Measurements from ENCODE around the gene VSIG2.
"Not testable (repeated sequence)": the region's sequence is repeated elsewhere in the genome, so short reads cannot be mapped to it uniquely, and the experiment has no call there.

VSIG2 gene, protein sequence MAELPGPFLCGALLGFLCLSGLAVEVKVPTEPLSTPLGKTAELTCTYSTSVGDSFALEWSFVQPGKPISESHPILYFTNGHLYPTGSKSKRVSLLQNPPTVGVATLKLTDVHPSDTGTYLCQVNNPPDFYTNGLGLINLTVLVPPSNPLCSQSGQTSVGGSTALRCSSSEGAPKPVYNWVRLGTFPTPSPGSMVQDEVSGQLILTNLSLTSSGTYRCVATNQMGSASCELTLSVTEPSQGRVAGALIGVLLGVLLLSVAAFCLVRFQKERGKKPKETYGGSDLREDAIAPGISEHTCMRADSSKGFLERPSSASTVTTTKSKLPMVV

DNA sequence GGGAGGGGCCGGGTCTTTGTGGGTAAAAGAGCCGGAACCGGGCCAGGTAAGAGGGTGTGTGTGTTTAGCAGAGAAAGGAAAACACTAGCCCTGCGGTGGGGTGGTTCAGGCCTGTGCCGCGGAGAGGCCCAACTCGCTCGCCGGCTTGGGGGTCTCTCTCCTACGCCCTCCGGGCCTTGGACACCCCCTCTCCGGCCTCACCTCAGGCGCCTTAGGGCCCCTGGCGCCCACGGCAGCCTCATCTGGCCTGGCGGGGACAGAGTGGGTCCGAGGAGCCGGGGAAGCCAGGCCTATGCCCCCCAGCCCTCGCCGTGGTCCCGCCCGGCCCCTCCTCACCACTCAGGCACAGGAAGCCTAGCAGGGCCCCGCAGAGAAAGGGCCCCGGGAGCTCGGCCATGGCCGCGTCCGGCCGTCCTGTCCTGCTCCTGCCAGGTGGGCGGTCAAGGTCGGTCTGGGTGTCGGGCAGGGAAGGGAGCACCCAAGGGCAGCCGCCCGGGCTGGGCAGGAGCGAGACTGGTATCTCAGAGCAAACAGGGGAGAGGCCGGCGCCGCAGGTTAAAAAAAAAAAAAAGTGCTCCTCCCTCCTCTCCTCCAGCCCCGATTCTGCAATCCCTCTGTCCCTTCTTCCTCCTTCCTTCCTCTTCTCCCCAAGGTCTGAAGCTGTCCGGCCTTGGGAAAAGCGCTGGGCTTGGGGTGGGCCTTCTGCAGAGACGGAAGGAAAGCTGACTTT lies at the start of gene VSIG2:
Gene VSIG2 (minus strand): TSS at position 515 of the 730 bp plus-strand sequence. CDS start 118 bp downstream, at position 397.
- no peak for DNase-seq

DNA sequence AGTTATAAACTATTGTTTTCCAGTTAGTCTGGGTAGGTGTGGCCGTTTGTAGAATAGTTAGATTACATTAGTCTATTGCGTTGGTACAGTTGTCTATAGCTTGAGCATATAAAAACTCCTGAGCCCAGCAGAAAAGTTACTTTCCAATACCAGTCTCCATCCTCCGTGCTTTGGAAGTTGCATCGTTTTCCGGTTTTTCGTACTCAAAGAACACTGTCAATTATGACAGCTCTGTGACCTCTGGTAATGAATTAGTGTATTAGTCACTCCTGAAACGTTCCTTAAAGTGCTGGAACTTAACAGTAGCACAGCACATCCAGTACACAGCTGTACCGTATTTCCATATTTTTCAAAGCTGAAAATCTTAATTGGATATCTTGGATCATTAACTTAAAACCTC lies 49.0 kb upstream of the VSIG2 start:
- DNase-seq = no peak

DNA sequence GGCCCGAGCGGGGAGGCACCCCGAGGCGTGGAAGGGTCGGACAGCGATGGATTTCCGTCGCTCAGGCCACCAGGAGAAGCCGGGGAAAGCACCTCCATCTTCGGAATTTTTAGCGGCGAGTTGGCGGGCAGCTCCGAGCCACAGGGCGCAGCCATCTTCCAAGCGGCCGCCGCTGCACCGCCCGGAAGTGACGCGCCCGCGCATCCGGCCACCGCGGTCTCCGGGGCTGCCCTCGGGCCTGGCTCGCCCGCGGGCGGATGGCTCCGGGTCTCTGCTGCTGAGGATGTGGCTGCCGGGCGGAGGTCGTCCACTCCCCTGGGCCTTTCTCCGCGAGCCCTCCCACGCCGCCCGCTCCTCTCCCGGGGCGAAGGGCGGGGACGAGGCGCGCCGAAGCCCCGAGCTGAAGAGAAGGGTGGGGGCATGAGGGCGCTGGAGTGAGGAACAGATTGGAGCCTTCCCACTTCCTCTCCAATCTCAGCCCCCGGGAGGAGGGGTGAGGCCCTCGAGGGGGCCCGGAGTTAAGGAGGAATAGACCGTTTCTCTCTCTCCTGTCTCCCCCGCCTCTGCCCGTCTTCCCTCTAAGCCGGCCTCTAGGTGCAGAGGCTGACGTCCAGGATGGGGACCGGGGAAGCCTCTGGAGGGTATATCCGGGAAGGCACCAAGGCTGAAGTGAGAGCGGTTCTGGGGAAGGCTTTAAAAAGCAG lies 48.3 kb upstream of the VSIG2 start, which contains the start of gene MSANTD2:
Gene MSANTD2 (minus strand): TSS at position 181 of the 704 bp plus-strand sequence. CDS start 26 bp downstream, at position 155.
- no peak for DNase-seq

DNA sequence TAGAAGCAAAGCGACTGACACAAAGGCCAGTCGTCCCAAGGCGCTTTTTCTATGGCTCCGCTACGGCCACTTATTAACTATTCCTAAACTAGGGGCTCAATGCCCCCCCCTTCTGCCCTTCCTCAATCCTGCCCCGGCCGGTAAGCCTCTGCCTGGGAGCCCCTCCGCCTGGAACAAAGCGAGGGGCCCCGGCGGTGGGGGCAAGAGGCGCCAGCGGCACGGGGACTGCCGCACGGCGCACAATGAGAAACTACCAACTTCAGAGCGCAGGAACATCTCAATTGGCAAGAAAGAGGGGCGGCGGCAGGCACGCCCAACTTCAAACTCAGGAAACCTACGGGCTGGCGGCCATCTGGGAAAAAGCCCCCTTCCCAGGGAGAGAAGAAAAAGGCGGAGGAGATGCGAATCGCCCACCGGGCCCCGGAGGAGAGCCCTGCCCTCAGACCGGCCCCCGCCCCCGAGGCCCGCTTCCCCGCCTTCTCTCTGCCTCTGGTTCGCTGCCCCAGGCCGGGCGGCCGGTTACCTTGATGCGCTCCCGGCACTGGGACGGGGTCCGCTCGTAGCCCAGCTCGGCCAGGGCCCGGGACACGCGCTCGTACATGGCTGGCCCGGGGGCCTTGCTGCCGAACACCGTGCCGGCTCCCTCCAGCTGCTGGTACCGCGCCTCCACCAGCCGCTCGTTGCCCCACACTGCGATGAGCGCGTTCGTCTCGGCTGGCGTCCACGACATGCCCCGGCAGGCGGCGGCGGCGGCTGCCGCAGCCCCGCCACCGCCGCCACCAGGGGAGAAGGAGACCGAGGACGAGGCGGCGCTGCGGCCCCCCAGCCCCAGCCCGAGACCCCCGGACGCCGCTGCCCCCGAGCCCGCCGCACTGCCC lies 47.5 kb upstream of the VSIG2 start:
- DNase-seq = no peak

DNA sequence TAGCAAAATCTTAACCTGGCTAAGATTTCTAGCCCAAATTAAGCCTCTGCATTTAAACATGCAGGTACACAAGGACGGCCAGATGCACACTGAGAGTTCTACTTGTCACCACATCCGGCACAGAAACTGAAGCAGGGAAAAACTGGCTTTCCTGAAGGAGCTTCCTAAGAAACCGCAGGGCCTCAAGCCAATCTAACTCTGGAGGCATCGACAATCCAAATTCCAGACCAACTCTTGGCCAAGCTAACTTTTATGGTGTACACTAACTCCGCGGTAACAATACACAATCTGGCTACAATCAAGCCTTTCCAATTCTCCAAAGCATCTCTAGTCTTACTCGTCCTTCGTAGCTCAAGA lies 46.9 kb upstream of the VSIG2 start:
- DNase-seq = no peak

DNA sequence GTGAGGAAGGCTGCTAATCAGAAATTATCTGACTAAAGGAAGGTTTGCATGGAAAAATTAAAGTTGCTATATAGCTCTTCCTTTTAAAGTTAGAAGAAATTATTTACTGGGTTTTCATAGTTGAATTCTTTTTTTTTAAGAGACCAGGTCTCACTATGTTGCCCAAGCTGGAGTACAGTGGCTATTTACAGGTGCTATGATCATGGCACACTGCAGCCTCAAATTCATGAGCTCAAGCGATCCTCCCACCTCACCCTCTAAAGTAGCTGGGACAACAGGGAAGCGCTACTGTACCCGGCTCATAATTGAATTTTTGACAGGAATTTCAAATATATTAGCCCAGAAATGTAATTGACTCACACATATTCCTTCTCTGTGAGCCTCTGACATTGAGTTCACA lies 44.3 kb upstream of the VSIG2 start:
- no peak for DNase-seq

DNA sequence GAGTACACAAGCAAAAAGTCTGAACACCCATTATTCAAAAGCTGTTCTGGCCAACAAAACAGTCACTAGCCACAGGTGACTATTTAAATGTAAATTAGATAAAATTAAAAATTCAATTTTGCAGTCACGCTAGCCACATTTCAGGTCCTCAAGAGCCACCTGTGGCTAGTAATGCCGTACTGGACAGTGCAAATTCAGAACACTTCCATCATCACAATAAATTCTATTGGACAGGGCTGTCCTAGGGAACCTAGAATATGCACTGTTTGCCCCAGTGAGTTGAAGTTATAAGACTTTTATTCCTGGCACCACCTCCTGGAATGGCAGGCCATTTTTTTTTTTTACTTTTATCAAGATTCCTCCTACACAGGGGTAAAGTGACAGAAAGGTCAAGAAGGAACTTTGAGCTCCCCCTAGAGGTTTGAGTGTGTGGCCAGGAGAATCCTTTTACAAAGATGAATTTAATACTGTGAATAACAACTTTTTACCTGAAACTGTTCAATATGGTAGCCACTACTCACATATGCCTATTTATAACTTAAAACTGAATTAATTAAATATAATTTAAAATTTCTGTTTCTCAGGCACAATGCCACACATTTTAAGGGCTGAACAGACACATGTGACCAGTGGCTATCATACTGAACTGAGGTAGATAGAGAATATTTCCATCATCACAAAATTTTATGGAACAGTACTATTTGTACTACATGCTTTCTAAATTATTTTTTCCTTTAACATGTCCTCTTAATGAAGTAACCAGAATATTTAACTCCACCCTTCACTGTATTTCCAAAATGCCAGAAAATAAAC lies 41.6 kb upstream of the VSIG2 start:
- no peak for DNase-seq

DNA sequence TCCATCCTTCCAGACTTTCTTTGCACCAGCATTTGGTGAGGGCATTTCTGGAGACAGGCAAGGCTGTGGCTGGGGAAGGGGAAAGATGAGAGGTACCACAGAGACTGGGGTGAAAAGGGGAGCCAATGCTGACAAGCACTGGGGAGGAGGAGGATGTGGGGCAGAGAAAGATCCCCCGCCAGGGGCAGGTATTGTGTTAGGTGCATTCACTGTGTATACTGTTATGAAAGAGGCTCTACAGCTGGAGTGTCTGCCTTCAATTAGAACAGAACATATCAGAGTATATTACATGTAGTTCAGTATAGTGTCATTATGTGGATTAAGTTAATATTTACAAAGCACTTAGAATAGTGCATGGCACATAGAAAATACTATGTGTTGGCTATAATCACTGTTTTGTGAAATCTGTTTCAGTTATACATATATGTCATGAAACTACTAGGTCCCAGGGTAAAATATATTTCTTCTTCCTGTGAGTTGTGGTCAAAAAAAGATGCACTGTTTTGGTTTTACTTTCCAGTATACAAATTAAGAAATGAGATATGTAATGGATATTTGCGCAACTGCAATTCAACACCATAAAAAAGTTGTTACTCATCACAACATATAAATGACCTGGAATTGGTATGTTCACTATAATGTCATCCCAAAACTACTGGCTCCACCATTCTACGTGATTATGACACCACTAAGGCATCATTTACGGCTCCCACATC lies 39.7 kb upstream of the VSIG2 start:
- no peak for DNase-seq

DNA sequence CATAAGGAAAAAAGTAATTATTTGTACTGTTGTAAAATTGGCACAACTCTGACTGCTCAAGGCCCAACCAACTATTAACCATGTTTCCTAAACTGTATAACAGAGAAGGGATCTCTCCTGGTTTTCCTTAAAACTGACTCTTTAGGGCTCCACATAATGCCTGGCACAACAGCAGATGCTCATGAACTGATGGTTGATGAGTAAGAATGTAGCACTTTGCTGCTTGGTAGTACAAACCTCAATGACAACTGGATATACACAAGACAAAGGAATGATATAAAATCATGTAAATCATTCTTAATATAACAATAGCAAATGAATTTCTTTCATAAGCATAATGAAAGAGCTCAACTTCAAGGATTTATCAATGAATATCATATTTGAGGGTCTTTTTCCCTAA lies 36.5 kb upstream of the VSIG2 start:
- no peak for DNase-seq

DNA sequence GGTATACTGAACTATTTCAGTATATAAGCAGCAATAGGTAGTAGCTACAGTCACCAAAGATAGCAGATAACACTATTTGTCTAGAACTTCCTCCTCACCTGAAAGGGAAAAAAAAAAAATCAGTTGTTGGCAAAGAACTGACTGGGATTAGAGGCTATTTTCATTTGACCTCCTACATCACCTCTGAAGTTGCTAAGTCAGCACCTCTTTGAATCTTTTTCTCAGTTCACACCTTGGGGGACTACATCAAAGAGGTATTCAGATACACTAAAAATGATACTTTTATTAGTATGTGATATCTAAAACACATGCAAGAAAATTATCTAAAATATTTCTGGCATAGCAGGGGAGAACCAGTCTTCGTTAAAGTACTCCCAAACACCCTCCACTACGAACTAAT lies 32.0 kb upstream of the VSIG2 start:
- no peak for DNase-seq

DNA sequence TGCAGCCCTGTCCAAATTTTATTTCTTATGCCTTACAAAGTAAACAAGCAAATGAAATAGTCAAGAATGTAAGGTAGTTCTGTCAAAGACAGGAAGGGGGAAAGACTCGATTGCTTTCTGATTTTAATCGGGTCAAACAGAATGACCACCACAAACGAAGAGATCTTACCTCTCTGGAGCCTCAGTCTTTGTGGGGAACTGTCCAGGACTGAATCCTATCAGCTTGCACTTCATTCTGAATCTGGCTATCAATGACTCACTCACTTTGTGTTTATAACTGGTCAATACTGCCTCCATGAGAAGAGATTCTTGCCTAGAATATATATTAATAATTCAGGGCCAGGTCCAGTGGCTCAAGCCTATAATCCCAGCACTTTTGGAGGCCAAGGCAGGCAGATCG lies 30.9 kb upstream of the VSIG2 start:
- no peak for DNase-seq

DNA sequence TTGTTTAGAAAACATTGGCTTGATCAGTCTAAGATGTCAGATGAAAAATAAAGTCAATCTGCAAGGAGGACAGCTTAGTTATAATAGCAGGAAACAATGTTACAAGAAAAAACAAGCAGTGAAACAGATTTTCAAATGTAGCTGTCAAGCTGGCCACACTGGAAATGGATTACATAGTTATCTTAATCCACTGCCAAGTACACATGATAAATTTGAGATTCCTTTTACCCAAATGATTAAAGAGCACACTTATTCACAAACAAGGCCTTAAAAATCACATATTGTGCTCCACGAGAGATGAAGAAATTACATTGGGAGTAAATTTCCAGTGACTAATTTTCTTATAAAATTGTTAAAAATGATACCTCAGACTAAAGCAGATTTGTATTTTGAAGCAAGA lies 27.5 kb upstream of the VSIG2 start:
- DNase-seq = no peak

DNA sequence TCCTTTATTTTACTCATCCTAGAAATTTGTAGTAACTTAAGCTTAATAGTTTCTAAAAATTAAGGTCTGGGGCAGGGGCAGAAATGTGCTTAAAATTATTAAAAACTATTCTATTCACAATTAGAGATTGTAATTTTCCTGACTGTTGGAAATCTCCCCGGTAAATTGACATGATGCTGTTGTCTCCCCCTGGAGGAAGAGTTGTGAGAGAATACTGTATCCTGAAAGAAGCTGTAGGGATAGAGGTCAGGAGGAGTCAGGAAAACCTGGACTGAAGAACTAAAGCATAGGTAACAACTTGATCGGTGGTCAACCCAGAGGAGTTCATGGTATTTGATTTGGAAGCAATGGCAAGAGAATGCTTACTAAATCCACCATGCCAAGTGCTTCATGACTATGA lies 26.2 kb upstream of the VSIG2 start:
- DNase-seq = no peak

DNA sequence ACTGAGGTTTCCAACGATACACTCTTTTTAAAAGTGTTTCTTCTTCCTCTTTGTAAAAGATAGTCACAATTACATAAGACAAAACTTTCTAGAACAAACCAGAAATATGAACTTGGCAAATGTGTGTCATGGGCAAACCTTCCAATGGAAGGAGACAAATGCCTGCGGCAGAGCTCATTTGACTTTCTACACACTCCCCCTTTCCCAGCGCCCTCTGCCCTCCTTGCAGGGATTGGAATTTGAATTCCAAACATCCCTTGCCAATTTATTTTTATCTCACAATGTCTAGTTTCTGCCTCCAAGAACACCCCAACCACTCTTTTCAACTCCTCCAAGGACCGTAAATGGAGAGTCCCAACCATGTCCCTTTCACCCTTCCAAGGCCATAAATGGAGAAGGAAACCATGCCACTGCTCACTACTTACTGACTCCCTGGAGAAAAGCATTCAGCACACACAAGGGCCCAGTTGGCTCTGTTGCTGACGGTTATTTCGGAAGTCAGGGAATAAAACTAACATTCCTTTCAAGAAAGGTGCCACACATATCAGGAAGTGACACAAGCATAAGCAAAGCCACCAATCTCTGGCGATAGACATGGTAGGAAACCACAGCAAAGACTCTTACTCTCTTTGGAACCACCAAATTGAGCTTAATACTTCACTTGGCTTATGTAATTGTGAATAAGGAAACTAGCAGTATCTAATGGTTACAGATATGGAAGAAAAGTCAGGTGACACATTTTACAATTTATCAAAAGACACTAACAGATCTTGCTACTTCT lies 25.0 kb upstream of the VSIG2 start:
- DNase-seq = no peak

DNA sequence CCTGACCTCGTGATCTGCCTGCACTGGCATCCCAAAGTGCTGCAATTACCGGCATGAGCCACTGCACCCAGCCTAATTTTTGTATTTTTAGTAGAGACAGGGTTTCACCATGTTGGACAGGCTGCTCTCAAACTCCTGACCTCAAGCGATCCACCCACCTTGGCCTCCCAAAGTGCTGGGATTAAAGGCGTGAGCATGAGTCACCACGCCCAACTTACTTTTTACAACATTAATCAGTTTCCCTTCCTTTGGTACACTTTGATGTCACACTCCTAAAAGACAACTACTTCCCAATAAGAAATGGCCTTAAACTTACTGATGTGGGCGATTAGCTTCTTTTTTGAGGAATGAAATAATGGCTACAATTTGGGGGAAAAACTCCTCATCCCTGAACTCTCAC lies 18.9 kb upstream of the VSIG2 start:
- not testable (repeated sequence) for DNase-seq

DNA sequence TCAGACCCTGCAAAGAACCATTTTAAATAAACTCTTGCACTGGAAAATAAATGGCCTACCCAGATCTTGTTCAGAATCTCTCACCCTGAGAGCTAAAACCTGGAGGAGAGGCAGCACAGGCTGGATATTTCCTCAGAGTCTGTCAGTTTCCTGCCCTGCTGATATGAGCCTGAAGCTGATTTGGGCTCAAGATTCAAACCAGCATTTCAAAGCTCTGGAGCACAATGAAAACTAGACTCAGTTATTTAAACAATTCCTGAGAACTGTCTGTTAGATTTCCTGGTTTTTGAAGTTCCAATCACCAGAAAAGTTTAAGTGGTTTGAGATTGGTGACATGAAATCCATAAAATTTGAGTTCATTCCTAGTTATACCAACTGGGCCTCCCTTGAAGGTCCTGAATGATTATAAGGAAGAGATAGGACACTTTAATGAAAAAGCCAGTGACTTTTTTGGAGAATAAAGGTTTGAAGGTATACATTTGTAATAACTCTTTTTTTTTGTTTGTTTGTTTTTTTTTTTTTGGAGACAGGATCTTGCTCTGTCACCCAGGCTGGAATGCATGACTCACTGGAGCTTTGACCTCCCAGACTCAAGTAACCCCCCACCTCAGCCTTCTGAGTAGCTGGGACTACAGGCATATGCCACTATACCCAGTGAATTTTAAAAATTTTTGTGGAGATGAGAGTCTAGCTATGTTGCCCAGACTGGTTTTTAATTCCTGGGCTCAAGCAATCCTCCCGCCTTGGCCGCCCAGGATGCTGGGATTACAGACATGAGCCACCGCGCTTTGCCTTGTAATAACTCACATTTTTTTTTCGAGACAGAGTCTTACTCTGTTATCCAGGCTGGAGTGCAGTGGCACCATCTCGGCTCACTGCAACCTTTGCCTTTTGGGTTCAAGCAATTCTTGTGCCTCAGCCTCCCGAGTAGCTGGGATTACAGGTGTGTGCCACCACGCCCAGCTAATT lies 18.0 kb upstream of the VSIG2 start:
- no peak for DNase-seq

DNA sequence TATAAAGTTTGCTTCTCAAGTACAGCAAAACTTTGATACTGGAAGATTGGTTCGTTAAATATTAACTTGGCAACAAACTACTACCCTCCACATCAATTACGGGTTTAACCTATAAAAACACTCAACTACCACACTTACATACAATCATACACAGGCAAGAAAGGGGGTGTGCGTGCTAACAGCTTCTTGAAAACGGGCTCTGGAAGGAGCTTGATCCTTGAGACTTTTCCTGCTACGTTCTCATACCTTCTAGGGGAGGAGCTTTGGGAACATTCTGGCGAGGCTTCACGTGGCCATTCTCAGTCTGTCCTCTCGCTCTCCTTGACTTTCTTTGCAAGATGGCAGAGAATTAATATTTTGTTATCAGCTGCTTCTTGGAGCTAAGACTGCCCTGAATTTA lies 16.9 kb upstream of the VSIG2 start:
- no peak for DNase-seq

DNA sequence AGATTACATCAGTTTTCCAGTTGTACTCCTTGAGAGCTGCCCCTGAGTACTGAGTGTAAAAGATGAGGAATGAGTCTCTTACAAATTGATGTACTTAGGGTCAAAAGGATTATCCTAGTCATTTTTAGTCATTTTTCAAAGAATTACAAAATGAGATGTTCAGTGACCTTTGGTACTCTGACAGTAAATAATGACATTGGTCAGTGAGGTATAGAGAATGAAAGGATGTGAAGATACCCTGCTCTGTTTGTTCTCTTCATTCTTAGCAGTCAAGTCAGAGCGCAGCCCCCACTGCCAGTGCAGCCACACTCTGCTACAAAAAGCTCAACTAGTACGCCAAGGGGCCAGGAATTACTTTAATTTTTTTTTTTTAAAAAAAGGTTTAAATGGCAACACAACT lies 14.1 kb upstream of the VSIG2 start:
- DNase-seq = no peak
